Stimulated activated CD4-positive, alpha-beta T cell treated with anti-CD3 and anti-CD28 coated beads, Interleukin-12 subunit alpha, Interleukin-12 subunit beta, amount 100 ng/mL, for 48 hours (primary cell): ENCODE measurements around the gene ZNF367.

Experiments
- DNase-seq, 3 donors: peaks; one replicate each; pipeline ENCODE4 v3.0.0-alpha.2; 2020; ENCODE audit warnings: low read depth in 2 of 3, low spot score in 1 of 3

ZNF367 gene

DNA sequence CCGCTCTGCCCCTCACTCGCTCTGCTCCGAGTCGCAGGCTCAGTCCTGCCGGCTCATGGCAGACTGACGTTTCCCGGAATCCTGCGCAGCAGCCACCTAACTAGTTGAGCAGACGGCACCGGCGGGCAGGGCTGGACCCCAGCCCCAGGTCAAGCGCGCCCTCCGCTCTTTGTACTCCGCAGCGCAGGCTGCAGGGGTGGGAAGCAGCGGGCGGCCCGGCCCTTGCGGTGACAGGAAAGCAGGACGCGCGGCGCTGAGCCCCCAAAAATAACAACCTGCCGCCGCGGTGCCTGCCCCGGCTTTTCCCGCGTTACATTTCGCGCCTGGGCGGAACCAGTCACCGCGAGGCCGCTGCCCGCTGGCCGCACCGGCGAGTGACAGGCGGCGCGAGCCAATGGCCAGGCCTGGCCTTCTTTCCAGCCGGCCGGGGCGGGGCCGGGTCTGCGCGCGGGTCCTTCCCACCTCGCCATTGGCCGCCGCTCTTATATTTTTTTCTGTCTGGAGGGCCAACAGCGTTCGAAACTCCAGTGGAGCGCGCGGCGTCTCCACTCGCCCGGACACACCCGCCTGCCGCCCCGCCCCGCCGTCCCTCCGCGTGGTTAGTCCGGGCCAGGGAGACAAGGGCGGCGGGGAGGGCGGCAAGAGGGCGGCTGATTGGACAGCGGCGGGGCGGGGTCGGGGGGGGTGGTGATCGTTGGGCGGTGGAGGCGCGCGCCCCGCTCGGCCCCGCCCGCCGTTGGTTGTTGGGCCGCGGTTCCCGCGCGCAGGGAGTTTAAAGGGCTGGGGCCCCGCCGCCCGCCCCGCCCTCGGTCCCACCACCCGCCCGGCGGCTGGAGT is at the start of gene ZNF367:
Gene ZNF367, minus strand, starts transcription at position 288 of the 837 bp plus-strand sequence. CDS start 338 bp downstream, outside the sequence.
- DNase-seq: peak; percentile 84 to 95 (median 88)

DNA sequence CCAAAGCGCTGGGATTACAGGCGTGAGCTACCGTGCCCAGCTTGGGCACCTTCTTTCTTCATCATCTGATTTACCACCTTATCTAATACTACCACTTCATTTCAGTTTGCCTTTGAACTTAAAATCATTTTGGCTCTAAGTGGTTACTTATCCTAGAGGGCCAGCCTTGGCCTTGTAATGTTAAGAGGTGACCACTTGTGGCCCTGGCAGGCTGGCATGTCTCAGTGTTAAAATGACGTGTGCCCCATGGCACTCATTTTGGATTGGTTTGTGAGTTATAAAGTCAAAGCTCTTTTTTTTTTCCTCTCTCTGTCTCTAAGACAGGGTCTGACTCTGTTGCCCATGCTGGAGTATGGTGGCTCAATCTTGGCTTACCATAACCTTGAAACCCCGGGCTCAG is 49.6 kb upstream of the ZNF367 start:
- no peak for DNase-seq

GRCh38 chr9:96464426-96464825 is 46.3 kb upstream of the ZNF367 start:
- DNase-seq: no peak

- no peak for DNase-seq
Observed at GRCh38 chr9:96462541-96462940, 44.4 kb upstream of the ZNF367 start.

DNA sequence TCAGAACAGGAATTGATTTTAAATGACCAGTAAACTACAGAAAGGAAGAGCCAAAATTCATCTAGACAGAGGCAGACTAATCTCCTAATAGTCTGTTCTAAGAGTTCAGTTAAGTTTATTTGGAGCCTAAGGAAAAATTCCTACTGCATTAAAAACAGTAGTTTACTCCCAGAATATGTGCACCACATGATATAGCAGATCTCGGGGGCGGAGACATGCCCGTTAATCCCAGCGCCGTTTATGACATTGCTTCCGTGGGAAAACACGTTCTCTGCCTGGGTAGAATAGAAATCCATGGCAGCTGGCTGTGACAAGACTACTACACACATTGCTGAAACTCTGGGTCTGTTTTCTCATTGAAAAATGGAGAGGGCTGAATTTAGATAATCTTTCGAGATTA is 43.2 kb upstream of the ZNF367 start:
- DNase-seq: no peak

GRCh38 chr9:96460882-96461281 is 42.7 kb upstream of the ZNF367 start:
- DNase-seq: no peak

- DNase-seq: no peak
Observed at GRCh38 chr9:96460470-96460869, 42.3 kb upstream of the ZNF367 start.

GRCh38 chr9:96459268-96460007 is 41.3 kb upstream of the ZNF367 start:
- no peak for DNase-seq

- no peak for DNase-seq
Observed at GRCh38 chr9:96458226-96458625, 40.1 kb upstream of the ZNF367 start.

- DNase-seq: no peak
Observed at GRCh38 chr9:96457266-96457665, 39.1 kb upstream of the ZNF367 start.

GRCh38 chr9:96453625-96454024 is 35.5 kb upstream of the ZNF367 start:
- no peak for DNase-seq

DNA sequence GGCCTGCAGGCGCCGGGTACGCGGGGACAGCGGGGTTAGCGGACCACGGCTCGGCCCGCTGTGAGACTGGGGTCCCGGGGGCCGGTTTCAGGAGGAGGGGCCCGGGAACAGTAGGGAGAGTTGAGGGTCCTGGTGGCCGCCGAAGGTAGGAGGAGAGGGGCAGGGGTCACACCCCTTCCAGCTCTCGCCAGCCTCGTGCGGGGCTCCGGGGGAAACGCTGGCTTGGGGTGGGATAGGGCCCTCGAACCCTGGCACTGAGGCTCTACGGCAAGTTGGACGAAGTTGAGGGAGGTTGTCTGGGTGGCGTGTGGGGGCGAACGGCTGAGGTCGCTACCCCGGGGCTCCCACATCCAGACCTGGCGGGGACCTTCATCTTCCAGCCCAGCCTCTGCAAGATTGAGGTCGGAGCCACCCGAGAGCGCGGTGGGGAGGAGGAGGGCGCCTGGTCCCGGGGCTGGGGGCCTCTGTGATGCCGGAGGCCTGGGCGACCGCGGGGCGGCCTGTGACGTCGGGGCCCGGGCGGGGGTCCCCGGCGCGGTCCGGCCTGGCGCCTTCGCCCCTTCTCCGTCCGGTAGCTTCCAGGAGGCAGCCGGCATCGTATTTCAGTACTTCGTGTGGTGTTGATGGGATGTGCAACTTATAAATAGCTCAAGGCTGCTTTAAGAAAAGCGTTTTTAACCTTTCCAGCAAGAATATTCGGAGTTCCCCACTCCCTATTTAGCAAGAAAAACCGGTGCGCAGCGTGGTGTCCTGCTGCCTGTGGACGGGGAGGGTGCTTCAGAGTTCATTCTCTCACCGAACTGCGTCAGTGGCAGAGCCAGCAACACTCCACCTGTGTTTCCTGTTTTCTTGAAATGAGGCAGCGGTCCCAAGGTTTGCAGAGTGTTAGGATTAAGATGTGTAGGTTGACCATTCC is 32.7 kb upstream of the ZNF367 start:
- DNase-seq: no peak

GRCh38 chr9:96449845-96450612 is 31.9 kb upstream of the ZNF367 start, which contains the start of gene HABP4:
TSS of gene HABP4 (plus strand) at chr9:96450169. CDS start at chr9:96450280, 111 bp downstream.
- peak; percentile 89 to 96 (median 90) for DNase-seq

- no peak for DNase-seq
Observed at GRCh38 chr9:96449523-96449844, 31.3 kb upstream of the ZNF367 start.

DNA sequence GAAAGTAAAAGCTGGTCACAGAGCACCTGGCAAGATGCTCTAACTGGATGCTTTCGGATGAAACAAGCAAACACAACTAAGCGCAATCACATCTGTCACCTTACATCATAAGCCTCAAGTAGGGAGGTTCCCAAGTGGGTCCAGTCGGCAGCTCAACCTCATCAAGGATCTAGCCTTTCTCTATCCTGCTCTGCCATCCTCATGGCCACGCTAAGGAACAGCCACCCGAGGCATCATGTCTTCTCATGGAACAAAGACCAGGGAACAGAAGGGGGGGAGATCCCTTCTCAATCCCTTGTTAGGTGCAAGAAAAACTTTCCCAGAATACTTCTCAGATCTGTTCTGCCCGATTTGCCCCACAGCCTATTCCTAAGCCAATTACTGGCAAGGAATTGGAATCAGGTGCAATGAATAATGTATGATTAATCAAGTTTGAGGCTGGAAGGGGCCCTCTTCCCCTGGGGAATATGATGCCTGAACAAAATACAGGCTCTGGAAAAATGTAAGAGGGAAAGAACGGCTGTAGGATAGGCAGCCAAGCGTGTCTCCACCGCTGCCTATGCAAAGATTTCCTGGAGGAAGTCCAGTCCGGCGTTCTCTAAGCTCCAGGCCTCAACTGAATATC is 30.5 kb upstream of the ZNF367 start:
- DNase-seq: no peak

DNA sequence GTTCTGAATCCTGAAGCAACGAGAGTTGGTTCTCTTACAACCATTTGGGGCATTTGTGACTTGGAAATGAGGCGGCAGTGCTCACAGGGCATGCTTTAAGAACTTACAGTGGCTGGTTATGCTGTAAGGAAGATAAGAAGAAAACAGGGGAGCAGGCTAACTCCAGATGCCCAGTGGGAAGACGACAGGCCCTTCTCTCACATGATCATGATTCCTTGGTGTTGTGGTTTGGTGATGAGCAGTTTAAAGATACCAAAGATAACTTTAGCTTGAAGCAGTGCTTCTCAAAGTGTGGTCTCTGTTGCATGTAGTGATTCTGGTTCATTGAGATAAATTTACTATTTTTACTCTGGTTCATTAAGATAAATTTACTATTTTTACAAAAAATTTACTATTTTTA is 29.2 kb upstream of the ZNF367 start:
- DNase-seq: no peak

DNA sequence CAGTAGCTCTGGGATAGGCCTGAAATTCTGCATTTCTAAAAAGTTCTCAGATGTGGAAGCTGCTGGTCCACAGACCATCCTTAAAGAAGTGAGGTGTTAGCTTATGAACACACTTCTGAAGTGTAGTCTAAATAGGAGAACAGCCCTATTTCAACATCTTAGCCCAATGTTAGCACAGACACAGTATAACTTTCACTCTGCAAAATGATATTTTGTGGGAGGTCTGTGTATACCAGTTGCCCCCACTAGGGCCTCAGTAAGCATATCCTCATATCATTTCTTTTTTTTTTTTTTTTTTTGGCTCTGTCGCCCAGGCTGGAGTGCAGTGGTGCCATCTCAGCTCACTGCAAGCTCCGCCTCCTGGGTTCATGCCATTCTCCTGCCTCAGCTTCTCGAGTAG is 24.3 kb upstream of the ZNF367 start:
- no peak for DNase-seq

DNA sequence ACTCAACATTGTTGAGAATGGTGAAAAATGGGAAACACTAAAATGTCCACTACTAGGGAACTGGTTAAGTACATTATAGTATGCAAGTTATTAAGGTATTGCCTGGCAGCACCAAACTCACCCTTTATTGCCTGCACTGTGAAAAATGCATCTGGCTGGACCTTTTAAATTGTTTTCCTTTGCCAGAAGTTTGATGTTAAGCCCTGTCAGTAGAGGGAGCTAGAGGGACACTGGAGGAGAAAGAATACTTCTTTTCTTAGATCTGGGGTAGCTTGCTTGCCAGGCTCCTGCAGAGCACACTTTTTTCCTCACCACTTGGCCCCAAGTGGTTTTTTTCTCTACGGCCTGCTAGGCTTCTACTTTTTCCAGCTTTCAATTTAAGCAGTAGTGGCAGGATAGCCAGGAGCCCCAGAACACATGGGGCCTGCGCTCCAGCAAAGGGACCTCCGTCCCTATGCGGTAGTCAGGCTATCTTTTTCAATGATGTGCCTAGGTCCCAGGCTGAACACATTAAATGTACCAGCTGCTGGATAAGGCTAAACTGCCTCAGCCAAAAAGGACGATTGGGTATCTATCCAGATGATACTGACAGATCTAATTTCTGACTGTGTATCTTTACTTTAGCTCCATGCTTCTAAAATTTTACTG is 23.8 kb upstream of the ZNF367 start:
- DNase-seq: no peak

DNA sequence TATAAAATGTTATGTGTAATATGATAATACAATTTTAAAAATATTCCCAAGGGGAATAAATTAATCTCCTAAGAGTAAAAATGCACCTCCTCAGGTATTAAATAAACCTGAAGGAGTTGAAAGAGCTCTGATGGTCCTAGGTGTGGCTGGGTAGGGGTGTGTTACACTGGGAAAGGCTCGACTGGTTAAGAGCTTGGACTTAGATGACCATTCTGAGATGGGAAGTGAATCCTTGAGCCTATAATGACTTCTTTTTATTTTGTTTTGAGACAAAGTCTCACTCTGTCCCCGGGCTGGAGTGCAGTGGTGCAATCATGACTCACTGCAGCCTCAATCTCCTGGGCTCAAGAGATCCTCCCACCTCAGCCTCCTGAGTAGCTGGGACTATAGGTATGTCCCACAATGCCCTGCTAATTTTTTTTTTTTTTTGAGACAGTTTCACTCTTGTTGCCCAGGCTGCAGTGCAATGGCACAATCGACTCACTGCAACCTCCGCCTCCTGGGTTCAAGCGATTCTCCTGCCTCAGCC is 22.6 kb upstream of the ZNF367 start:
- no peak for DNase-seq
